ENCODE measurements around the gene LHFPL6. TPM values are rescaled to one million over a fixed set of nuclear protein-coding genes. Genes with fewer than 3 reads are reported as not detected.

The LHFPL6 gene
- total and polyA plus RNA-seq, 4 donors = 22.7 to 115 (median 36.1) TPM

GRCh38 chr13:39389013-39389412 lies 214.0 kb downstream of the LHFPL6 start:
- DNase-seq (no peak), ATAC-seq (ENCODE audit: insufficient read depth, low FRiP score) (no peak)
- Histone ChIP-seq H3K27ac (ENCODE audit: low read depth in 1 of 2, low read length in 1 of 2) (no peak overlapping the region), H3K36me3 (ENCODE audit: control insufficient read depth in 4 of 4, insufficient read depth in 4 of 4, low read length in 4 of 4) (no peaks in the 10 kb centered on the region), H3K4me3 (no peak overlapping the region), H3K9ac (ENCODE audit: insufficient read depth in 1 of 2, low read length in 2 of 2) (no peak overlapping the region), H3K27me3 (ENCODE audit: control insufficient read depth in 3 of 3, insufficient read depth in 3 of 3, low read length in 2 of 3) (no peaks in the 10 kb centered on the region), H3K4me1 (ENCODE audit: control insufficient read depth in 5 of 5, insufficient read depth in 5 of 5, low read length in 5 of 5) (peaks cover 0 to 24% (median 1%) of the 10 kb centered on the region in 5 donors), H3K9me3 (ENCODE audit: control insufficient read depth in 4 of 4, insufficient read depth in 3 of 4, low read length in 3 of 4) (no peaks in the 10 kb centered on the region)
- 85 to 88% methylated on average over 5 of the region's 5 CpGs for WGBS, 2 donors
- no peak for TF ChIP-seq CTCF (IDR thresholded peaks at IDR 0.05; ENCODE audit: control extremely low read depth, extremely low read depth)

GRCh38 chr13:39385621-39386231 lies 217.3 kb downstream of the LHFPL6 start:
- WGBS, 2 donors = 49 to 68% methylated on average over 3 of the region's 3 CpGs
- DNase-seq = peak in 2 of 3 donors; percentile 41 to 54
- no peak overlapping the region for H3K9ac ChIP-seq (ENCODE audit: insufficient read depth in 1 of 2, low read length in 2 of 2)

GRCh38 chr13:39385154-39385553 lies 217.8 kb downstream of the LHFPL6 start:
- DNase-seq (no peak), ATAC-seq (ENCODE audit: insufficient read depth, low FRiP score) (no peak)
- H3K27me3 ChIP-seq (ENCODE audit: control insufficient read depth in 3 of 3, insufficient read depth in 3 of 3, low read length in 2 of 3) = no peaks in the 10 kb centered on the region
- no peaks in the 10 kb centered on the region for H3K36me3 ChIP-seq (ENCODE audit: control insufficient read depth in 4 of 4, insufficient read depth in 4 of 4, low read length in 4 of 4)
- WGBS, 2 donors = 81 to 94% methylated on average over 4 of the region's 4 CpGs
- no peaks in the 10 kb centered on the region for H3K9me3 ChIP-seq (ENCODE audit: control insufficient read depth in 4 of 4, insufficient read depth in 3 of 4, low read length in 3 of 4)
- no peak overlapping the region for H3K9ac ChIP-seq (ENCODE audit: insufficient read depth in 1 of 2, low read length in 2 of 2)
- no peak for TF ChIP-seq CTCF (IDR thresholded peaks at IDR 0.05; ENCODE audit: control extremely low read depth, extremely low read depth)
- H3K27ac ChIP-seq (ENCODE audit: low read depth in 1 of 2, low read length in 1 of 2) = peak overlapping the region in 1 of 2 donors; percentile 10
- H3K4me1 ChIP-seq (ENCODE audit: control insufficient read depth in 5 of 5, insufficient read depth in 5 of 5, low read length in 5 of 5) = peaks cover 0 to 39% (median 3%) of the 10 kb centered on the region in 5 donors
- no peak overlapping the region for H3K4me3 ChIP-seq

More at GRCh38 chr13:39385621-39386231, 217.3 kb downstream of the LHFPL6 start:
- peaks cover 0 to 39% (median 1%) of the 10 kb centered on the region in 5 donors for H3K4me1 ChIP-seq (ENCODE audit: control insufficient read depth in 5 of 5, insufficient read depth in 5 of 5, low read length in 5 of 5)
- H3K27me3 ChIP-seq (ENCODE audit: control insufficient read depth in 3 of 3, insufficient read depth in 3 of 3, low read length in 2 of 3) = no peaks in the 10 kb centered on the region
- H3K9me3 ChIP-seq (ENCODE audit: control insufficient read depth in 4 of 4, insufficient read depth in 3 of 4, low read length in 3 of 4) = no peaks in the 10 kb centered on the region
- H3K36me3 ChIP-seq (ENCODE audit: control insufficient read depth in 4 of 4, insufficient read depth in 4 of 4, low read length in 4 of 4) = no peaks in the 10 kb centered on the region
- no peak for TF ChIP-seq CTCF (IDR thresholded peaks at IDR 0.05; ENCODE audit: control extremely low read depth, extremely low read depth)
- no peak for ATAC-seq (ENCODE audit: insufficient read depth, low FRiP score)
- H3K4me3 ChIP-seq = no peak overlapping the region
- H3K27ac ChIP-seq (ENCODE audit: low read depth in 1 of 2, low read length in 1 of 2) = peak overlapping the region in 1 of 2 donors; percentile 21

- 90 to 92% methylated on average over 2 of the region's 2 CpGs for WGBS, 2 donors
Measured at GRCh38 chr13:39381456-39381855, 221.5 kb downstream of the LHFPL6 start.

More at GRCh38 chr13:39381456-39381855, 221.5 kb downstream of the LHFPL6 start:
- no peak overlapping the region for H3K4me3 ChIP-seq
- H3K27ac ChIP-seq (ENCODE audit: low read depth in 1 of 2, low read length in 1 of 2) = no peak overlapping the region
- no peaks in the 10 kb centered on the region for H3K36me3 ChIP-seq (ENCODE audit: control insufficient read depth in 4 of 4, insufficient read depth in 4 of 4, low read length in 4 of 4)
- no peaks in the 10 kb centered on the region for H3K9me3 ChIP-seq (ENCODE audit: control insufficient read depth in 4 of 4, insufficient read depth in 3 of 4, low read length in 3 of 4)
- H3K4me1 ChIP-seq (ENCODE audit: control insufficient read depth in 5 of 5, insufficient read depth in 5 of 5, low read length in 5 of 5) = peaks cover 0 to 42% (median 2%) of the 10 kb centered on the region in 5 donors
- no peaks in the 10 kb centered on the region for H3K27me3 ChIP-seq (ENCODE audit: control insufficient read depth in 3 of 3, insufficient read depth in 3 of 3, low read length in 2 of 3)
- DNase-seq (no peak), ATAC-seq (ENCODE audit: insufficient read depth, low FRiP score) (no peak)
- H3K9ac ChIP-seq (ENCODE audit: insufficient read depth in 1 of 2, low read length in 2 of 2) = no peak overlapping the region
- TF ChIP-seq CTCF (IDR thresholded peaks at IDR 0.05; ENCODE audit: control extremely low read depth, extremely low read depth) = no peak

Measured in lung (tissue), 12 donors.